ENCODE measurements around the gene USP48.

DNA sequence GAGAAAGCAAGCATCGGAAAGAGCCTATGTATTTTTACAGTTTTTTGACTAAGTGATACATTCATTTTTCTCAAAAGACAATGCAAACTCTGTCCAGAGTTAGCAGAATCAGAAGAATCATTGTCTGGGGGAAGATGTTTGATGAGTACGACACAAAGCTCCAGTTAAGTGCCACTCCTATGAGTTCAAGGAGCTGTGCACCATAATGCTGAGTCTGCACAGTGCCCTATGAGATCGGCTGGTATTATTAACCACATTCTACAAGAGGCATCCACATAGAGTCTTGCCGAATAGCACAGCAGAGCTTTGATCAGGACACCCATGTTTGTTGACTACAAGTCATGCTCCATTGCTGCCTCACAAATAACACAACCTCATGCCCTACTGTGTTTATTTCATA is 58.9 kb downstream of the USP48 start:
- no peak for TF ChIP-seq EZH2phosphoT487 (conservative IDR thresholded peaks at IDR 0.05; ENCODE audit: low read length)
- TF ChIP-seq, protein P1, sequence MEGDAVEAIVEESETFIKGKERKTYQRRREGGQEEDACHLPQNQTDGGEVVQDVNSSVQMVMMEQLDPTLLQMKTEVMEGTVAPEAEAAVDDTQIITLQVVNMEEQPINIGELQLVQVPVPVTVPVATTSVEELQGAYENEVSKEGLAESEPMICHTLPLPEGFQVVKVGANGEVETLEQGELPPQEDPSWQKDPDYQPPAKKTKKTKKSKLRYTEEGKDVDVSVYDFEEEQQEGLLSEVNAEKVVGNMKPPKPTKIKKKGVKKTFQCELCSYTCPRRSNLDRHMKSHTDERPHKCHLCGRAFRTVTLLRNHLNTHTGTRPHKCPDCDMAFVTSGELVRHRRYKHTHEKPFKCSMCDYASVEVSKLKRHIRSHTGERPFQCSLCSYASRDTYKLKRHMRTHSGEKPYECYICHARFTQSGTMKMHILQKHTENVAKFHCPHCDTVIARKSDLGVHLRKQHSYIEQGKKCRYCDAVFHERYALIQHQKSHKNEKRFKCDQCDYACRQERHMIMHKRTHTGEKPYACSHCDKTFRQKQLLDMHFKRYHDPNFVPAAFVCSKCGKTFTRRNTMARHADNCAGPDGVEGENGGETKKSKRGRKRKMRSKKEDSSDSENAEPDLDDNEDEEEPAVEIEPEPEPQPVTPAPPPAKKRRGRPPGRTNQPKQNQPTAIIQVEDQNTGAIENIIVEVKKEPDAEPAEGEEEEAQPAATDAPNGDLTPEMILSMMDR (IDR thresholded peaks at IDR 0.05; ENCODE audit: insufficient read depth, low read length, poor library complexity, severe bottlenecking) = no peak
